Measurements from ENCODE around the gene LRMDA. TPM values are rescaled to one million over a fixed set of nuclear protein-coding genes. Genes with fewer than 3 reads are reported as not detected.

The LRMDA gene
- total RNA-seq, 1 donor from 2014 or later: 18.7 TPM

GRCh38 chr10:75640381-75640780 lies 209.0 kb downstream of the LRMDA start:
- TF ChIP-seq, protein P1, sequence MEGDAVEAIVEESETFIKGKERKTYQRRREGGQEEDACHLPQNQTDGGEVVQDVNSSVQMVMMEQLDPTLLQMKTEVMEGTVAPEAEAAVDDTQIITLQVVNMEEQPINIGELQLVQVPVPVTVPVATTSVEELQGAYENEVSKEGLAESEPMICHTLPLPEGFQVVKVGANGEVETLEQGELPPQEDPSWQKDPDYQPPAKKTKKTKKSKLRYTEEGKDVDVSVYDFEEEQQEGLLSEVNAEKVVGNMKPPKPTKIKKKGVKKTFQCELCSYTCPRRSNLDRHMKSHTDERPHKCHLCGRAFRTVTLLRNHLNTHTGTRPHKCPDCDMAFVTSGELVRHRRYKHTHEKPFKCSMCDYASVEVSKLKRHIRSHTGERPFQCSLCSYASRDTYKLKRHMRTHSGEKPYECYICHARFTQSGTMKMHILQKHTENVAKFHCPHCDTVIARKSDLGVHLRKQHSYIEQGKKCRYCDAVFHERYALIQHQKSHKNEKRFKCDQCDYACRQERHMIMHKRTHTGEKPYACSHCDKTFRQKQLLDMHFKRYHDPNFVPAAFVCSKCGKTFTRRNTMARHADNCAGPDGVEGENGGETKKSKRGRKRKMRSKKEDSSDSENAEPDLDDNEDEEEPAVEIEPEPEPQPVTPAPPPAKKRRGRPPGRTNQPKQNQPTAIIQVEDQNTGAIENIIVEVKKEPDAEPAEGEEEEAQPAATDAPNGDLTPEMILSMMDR (IDR thresholded peaks at IDR 0.05; ENCODE audit: insufficient read depth, low read length, poor library complexity, severe bottlenecking): no peak
- no peaks in the 10 kb centered on the region for H3K27me3 ChIP-seq (ENCODE audit: control insufficient read depth, insufficient read depth, low read length)
- no peak for DNase-seq (ENCODE audit: low read depth)
- no peaks in the 10 kb centered on the region for H3K36me3 ChIP-seq (ENCODE audit: control insufficient read depth, insufficient read depth, low read length)
- no peak overlapping the region for H3K4me3 ChIP-seq (ENCODE audit: low read depth, low read length)

GRCh38 chr10:75640803-75641202 lies 209.4 kb downstream of the LRMDA start:
- H3K27me3 ChIP-seq (ENCODE audit: control insufficient read depth, insufficient read depth, low read length): no peaks in the 10 kb centered on the region
- no peak for DNase-seq (ENCODE audit: low read depth)
- TF ChIP-seq, protein P1 (IDR thresholded peaks at IDR 0.05; ENCODE audit: insufficient read depth, low read length, poor library complexity, severe bottlenecking): no peak
- no peaks in the 10 kb centered on the region for H3K36me3 ChIP-seq (ENCODE audit: control insufficient read depth, insufficient read depth, low read length)
- no peak overlapping the region for H3K4me3 ChIP-seq (ENCODE audit: low read depth, low read length)

DNA sequence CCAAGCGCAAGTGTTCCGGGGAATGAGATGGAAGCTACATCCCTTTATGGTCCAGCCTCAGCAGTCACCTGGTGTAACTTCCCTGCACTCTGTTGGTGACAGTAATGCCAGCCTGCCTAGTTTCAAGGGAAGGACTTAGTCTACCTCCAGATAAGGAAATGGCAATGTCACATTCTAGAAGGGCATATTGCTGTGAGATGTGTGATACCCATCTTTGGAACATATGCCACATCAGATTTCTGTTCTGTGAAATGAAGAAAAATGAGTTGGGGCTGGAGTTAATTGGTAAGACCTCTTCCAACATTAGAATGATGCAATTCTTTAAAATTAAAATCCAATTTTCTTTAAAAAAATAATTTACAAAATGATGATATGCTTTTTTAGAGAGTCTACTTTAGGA lies 212.0 kb downstream of the LRMDA start:
- no peak for DNase-seq (ENCODE audit: low read depth)
- no peak overlapping the region for H3K4me3 ChIP-seq (ENCODE audit: low read depth, low read length)
- TF ChIP-seq, protein P1 (IDR thresholded peaks at IDR 0.05; ENCODE audit: insufficient read depth, low read length, poor library complexity, severe bottlenecking): no peak

DNA sequence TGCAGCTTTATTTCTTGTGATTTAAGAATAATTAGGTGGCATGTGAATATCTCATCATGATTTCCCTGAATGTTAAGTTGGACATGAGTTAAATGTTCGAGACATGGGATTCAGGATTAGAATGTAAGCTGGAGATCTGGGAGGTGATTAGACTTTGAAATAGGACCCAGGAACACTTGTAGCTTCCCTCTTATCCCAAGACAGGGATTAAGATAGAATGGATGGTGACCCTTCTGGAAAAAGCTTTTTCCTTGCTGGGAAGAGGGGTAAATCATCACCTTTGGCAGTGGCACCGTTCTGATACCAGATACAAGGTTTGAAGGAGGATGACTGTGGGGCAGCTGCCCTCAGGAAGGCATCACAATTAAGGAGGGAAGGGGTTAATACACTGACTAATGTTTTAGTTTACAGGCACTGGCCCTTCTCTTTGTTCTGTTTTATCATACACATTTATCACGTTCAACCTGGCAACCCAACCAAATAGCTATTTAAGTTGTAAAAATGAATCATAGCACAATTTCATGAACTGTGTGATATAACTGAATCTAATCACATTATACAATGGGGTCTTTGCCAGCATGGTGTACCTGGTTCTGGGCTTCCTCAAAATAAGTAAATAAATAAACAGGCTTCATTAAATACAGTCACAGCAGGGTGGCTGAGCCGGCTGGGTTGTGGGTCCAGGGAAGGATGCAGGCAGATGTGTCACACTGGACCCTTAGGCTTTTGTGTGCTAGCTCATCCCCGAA lies 212.7 kb downstream of the LRMDA start:
- no peak for DNase-seq (ENCODE audit: low read depth)

More for the DNA sequence above, 212.0 kb downstream of the LRMDA start:
- Histone ChIP-seq H3K36me3 (ENCODE audit: control insufficient read depth, insufficient read depth, low read length) (no peaks in the 10 kb centered on the region), H3K27me3 (ENCODE audit: control insufficient read depth, insufficient read depth, low read length) (no peaks in the 10 kb centered on the region)

GRCh38 chr10:75645704-75646103 lies 214.3 kb downstream of the LRMDA start:
- TF ChIP-seq, protein P1 (IDR thresholded peaks at IDR 0.05; ENCODE audit: insufficient read depth, low read length, poor library complexity, severe bottlenecking): no peak
- no peaks in the 10 kb centered on the region for H3K36me3 ChIP-seq (ENCODE audit: control insufficient read depth, insufficient read depth, low read length)
- no peaks in the 10 kb centered on the region for H3K27me3 ChIP-seq (ENCODE audit: control insufficient read depth, insufficient read depth, low read length)
- no peak for DNase-seq (ENCODE audit: low read depth)
- H3K4me3 ChIP-seq (ENCODE audit: low read depth, low read length): no peak overlapping the region

More for the DNA sequence above, 212.7 kb downstream of the LRMDA start:
- Histone ChIP-seq H3K36me3 (ENCODE audit: control insufficient read depth, insufficient read depth, low read length) (no peaks in the 10 kb centered on the region), H3K27me3 (ENCODE audit: control insufficient read depth, insufficient read depth, low read length) (no peaks in the 10 kb centered on the region), H3K4me3 (ENCODE audit: low read depth, low read length) (no peak overlapping the region)
- TF ChIP-seq, protein P1 (IDR thresholded peaks at IDR 0.05; ENCODE audit: insufficient read depth, low read length, poor library complexity, severe bottlenecking): no peak
